HK-2 (cell line): Measurements from ENCODE around the gene RSRC2.
"Not testable (repeated sequence)": the region's sequence is repeated elsewhere in the genome, so short reads cannot be mapped to it uniquely, and the experiment has no call there.

ENCODE experiments used
- DNase-seq: peaks from one replicate; pipeline ENCODE4 v3.0.0-alpha.2; 2018; ENCODE audit not compliant: unreplicated experiment

Gene RSRC2

GRCh38 chr12:122484385-122484784 is 42.4 kb downstream of the RSRC2 start:
- DNase-seq, result not testable (repeated sequence)

- no peak for DNase-seq
These were observed 42.8 kb downstream of the RSRC2 start for GRCh38 chr12:122483969-122484368.

GRCh38 chr12:122481861-122482260 is 44.9 kb downstream of the RSRC2 start:
- DNase-seq, result no peak

- DNase-seq, result no peak
These were observed 46.0 kb downstream of the RSRC2 start for GRCh38 chr12:122480753-122481152.

- no peak for DNase-seq
These were observed 52.4 kb downstream of the RSRC2 start for GRCh38 chr12:122474324-122474716.

GRCh38 chr12:122473543-122474323 is 53.0 kb downstream of the RSRC2 start:
- no peak for DNase-seq

- no peak for DNase-seq
These were observed 55.2 kb downstream of the RSRC2 start for GRCh38 chr12:122471324-122472226.

GRCh38 chr12:122470576-122470975 is 56.2 kb downstream of the RSRC2 start:
- DNase-seq, result not testable (repeated sequence)

GRCh38 chr12:122469856-122470255 is 56.9 kb downstream of the RSRC2 start:
- not testable (repeated sequence) for DNase-seq

- no peak for DNase-seq
These were observed 58.8 kb downstream of the RSRC2 start for GRCh38 chr12:122467983-122468382.

GRCh38 chr12:122464317-122465042 is 62.3 kb downstream of the RSRC2 start:
- peak; percentile 52 for DNase-seq

GRCh38 chr12:122460641-122461040 is 66.1 kb downstream of the RSRC2 start:
- DNase-seq, result no peak

- no peak for DNase-seq
These were observed 66.7 kb downstream of the RSRC2 start for GRCh38 chr12:122460061-122460460.

GRCh38 chr12:122459211-122459610 is 67.5 kb downstream of the RSRC2 start:
- DNase-seq, result peak; percentile 32

- no peak for DNase-seq
These were observed 68.4 kb downstream of the RSRC2 start for GRCh38 chr12:122458105-122459035.

- DNase-seq, result no peak
These were observed 69.1 kb downstream of the RSRC2 start for GRCh38 chr12:122457627-122458026.

- DNase-seq, result no peak
These were observed 72.0 kb downstream of the RSRC2 start for GRCh38 chr12:122454739-122455138.

- no peak for DNase-seq
These were observed 72.5 kb downstream of the RSRC2 start for GRCh38 chr12:122454250-122454721.
